HEK293T (cell line): ENCODE data around the gene WFS1.
A peak's percentile ranks its signal among the peaks of the same experiment; 100 is the strongest.

ENCODE experiments used
- CTCF ChIA-PET: fragments of 350-600 bp; formaldehyde crosslinking; extraction: SDS; loops from one replicate; lab custom pipeline; 2021; ENCODE audit warnings: antibody characterized with exemption, inconsistent platforms; lab: Yijun Ruan, JAX
- POLR2A ChIA-PET: fragments of 350-600 bp; formaldehyde crosslinking; extraction: SDS; loops from one replicate; lab custom pipeline; 2020; ENCODE audit warnings: antibody characterized with exemption, inconsistent platforms; lab: Yijun Ruan, JAX
- DNase-seq: peaks from one replicate; pipeline ENCODE4 v3.0.0; 2012; ENCODE audit warnings: mixed read lengths; ENCODE audit errors: extremely low spot score
- ARNT ChIP-seq: fragments of 450-650 bp; IDR thresholded peaks from 2 replicates; pipeline ENCODE4 v1.6.1; 2017; ENCODE audit warnings: mild to moderate bottlenecking
- BHLHE40 ChIP-seq: fragments of 450-650 bp; IDR thresholded peaks from 2 replicates; pipeline ENCODE4 v1.6.1; 2016; ENCODE audit warnings: mild to moderate bottlenecking, moderate library complexity, borderline replicate concordance
- CTBP1 ChIP-seq: fragments of 450-650 bp; IDR thresholded peaks from 2 replicates; pipeline ENCODE4 v1.6.1; 2016; ENCODE audit warnings: borderline replicate concordance
- ELF4 ChIP-seq: fragments of 450-650 bp; IDR thresholded peaks from 2 replicates; pipeline ENCODE4 v1.6.1; 2017; ENCODE audit warnings: antibody characterized with exemption
- FOXA1 ChIP-seq: fragments of 450-650 bp; IDR thresholded peaks from 2 replicates; pipeline ENCODE4 v1.6.1; 2016; ENCODE audit warnings: mild to moderate bottlenecking
- FOXK2 ChIP-seq: fragments of 450-650 bp; IDR thresholded peaks from 2 replicates; pipeline ENCODE4 v1.6.1; 2016; ENCODE audit warnings: mild to moderate bottlenecking
- FOXM1 ChIP-seq: fragments of 450-650 bp; IDR thresholded peaks from 2 replicates; pipeline ENCODE4 v1.6.1; 2017; ENCODE audit warnings: mild to moderate bottlenecking, borderline replicate concordance
- HDGF ChIP-seq: fragments of 450-650 bp; IDR thresholded peaks from 2 replicates; pipeline ENCODE4 v1.6.1; 2017; ENCODE audit warnings: antibody characterized with exemption, borderline replicate concordance
- L3MBTL2 ChIP-seq: fragments of 450-650 bp; conservative IDR thresholded peaks from 2 replicates; pipeline ENCODE4 v1.6.1; 2016; ENCODE audit warnings: mild to moderate bottlenecking
- LEF1 ChIP-seq: fragments of 450-650 bp; IDR thresholded peaks from 2 replicates; pipeline ENCODE4 v1.6.1; 2017; ENCODE audit warnings: mild to moderate bottlenecking, borderline replicate concordance
- NFRKB ChIP-seq: fragments of 450-650 bp; IDR thresholded peaks from 2 replicates; pipeline ENCODE4 v1.6.1; 2016; ENCODE audit warnings: mild to moderate bottlenecking, moderate library complexity
- SP1 ChIP-seq: fragments of 450-650 bp; IDR thresholded peaks from 2 replicates; pipeline ENCODE4 v1.6.1; 2017
- SUZ12 ChIP-seq: fragments of 450-650 bp; IDR thresholded peaks from 2 replicates; pipeline ENCODE4 v1.6.1; 2016; ENCODE audit warnings: mild to moderate bottlenecking
- TARDBP ChIP-seq: fragments of 450-650 bp; IDR thresholded peaks from 2 replicates; pipeline ENCODE4 v1.6.1; 2016
- ZNF384 ChIP-seq: fragments of 450-650 bp; IDR thresholded peaks from 2 replicates; pipeline ENCODE4 v1.6.1; 2016
- TF ChIP-seq, protein P1 (sequence below): fragments of 450-650 bp; IDR thresholded peaks from 2 replicates; pipeline ENCODE4 v1.6.1; 2016

The WFS1 gene

GRCh38 chr4:6269616-6270511 is at the start of gene WFS1:
WFS1 (plus strand) TSS chr4:6269850; CDS start chr4:6277456, 7,606 bp downstream.
- TF ChIP-seq SP1, result no peak
- TF ChIP-seq, protein P1, sequence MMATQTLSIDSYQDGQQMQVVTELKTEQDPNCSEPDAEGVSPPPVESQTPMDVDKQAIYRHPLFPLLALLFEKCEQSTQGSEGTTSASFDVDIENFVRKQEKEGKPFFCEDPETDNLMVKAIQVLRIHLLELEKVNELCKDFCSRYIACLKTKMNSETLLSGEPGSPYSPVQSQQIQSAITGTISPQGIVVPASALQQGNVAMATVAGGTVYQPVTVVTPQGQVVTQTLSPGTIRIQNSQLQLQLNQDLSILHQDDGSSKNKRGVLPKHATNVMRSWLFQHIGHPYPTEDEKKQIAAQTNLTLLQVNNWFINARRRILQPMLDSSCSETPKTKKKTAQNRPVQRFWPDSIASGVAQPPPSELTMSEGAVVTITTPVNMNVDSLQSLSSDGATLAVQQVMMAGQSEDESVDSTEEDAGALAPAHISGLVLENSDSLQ, result peak; percentile 99
- CTCF ChIA-PET, result interaction anchor here (0.6 to 1.0 kb wide), 2 partner anchors 19 to 62 kb away, joined by 3 read pairs; no protein-coding TSS in a partner anchor
- POLR2A ChIA-PET, result interaction anchor here (0.6 to 1.3 kb wide), 3 partner anchors 11 to 38 kb away, joined by 4 to 6 read pairs (median 4); no protein-coding TSS in a partner anchor
- peak; percentile 100 for DNase-seq

GRCh38 chr4:6221301-6221850 is 48.3 kb upstream of the WFS1 start:
- DNase-seq, result no peak
- TF ChIP-seq ARNT (peak; percentile 33; the same call in 1 of the 2 replicates), ELF4 (no peak)
- ChIA-PET POLR2A (no interaction called here), CTCF (interaction anchor here (0.6 to 1.7 kb wide), 2 partner anchors 110 to 111 kb away, joined by 3 to 5 read pairs; no protein-coding TSS in a partner anchor)

- no peak for TF ChIP-seq HDGF
- TF ChIP-seq L3MBTL2, result 0 out of 2 replicates have a peak, but pooled peaks have one; percentile 18
- TF ChIP-seq CTBP1, result no peak
- no peak for TF ChIP-seq ARNT
- TF ChIP-seq NFRKB, result no peak
- no peak for TF ChIP-seq BHLHE40
- ChIA-PET POLR2A (no interaction called here), CTCF (interaction anchor here (1.7 kb wide), 1 partner anchor 109 kb away, joined by 5 read pairs; no protein-coding TSS in a partner anchor)
- DNase-seq, result peak; percentile 94
Observed at GRCh38 chr4:6221851-6222760, 47.5 kb upstream of the WFS1 start.

DNA sequence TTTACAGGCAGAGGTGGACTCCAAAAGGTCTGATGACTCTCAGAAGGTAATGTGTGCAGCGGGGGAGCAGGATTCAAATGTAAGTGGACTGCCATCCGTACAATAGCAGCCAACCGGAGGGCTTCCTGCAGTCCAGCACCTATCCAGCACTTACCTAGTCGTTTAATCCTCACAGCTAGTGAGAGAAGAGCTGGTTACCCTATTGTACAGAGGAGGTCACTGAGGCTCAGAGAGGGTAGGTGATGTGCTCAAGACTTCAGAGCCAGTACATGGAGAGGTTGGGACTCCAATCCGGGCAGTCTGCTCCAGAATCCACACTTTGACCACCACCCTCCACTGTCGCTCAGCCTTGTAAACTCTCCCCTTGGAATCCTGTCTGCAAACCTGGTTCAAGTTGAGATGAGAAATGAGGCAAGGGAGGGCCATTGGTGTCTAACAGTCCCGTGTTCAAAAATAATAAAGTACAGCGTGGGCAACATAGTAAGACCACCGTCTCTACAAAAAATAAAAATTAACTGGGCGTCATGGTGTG is 46.8 kb upstream of the WFS1 start:
- TF ChIP-seq ARNT, result no peak
- TF ChIP-seq, protein P1, result peak; percentile 72
- peak; percentile 69 for DNase-seq
- POLR2A ChIA-PET, result no interaction called here
- CTCF ChIA-PET, result no interaction called here

DNA sequence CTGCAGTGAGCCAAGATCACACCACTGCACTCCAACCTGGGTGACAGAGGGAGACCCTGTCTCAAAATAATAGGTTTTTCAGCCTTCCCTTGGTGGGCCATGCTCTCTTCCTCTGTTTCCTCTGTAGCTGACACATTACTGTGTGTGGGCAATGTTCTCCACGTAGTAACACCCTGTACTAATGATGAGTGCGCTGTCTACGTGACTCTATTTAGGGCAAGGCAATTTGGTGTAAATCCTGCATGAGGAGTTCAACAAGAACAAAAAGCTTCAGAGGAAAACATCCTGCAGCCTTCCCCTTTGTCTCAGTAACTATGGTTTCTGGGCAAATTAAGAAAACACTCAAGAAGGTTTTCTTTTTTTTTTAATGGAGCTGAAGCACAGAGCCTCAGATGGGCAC is 44.9 kb upstream of the WFS1 start:
- ChIA-PET CTCF (interaction anchor here (0.6 kb wide), 1 partner anchor 13 kb away, joined by 3 read pairs; no protein-coding TSS in a partner anchor), POLR2A (no interaction called here)
- no peak for TF ChIP-seq HDGF
- no peak for TF ChIP-seq FOXA1
- TF ChIP-seq NFRKB, result no peak
- no peak for TF ChIP-seq SP1
- TF ChIP-seq, protein P1, result no peak
- no peak for TF ChIP-seq LEF1
- TF ChIP-seq BHLHE40, result no peak
- TF ChIP-seq ARNT, result no peak
- no peak for TF ChIP-seq SUZ12
- no peak for TF ChIP-seq ZNF384
- TF ChIP-seq L3MBTL2, result no peak
- no peak for TF ChIP-seq TARDBP
- TF ChIP-seq ELF4, result no peak
- no peak for TF ChIP-seq FOXK2
- TF ChIP-seq CTBP1, result no peak
- no peak for TF ChIP-seq FOXM1
- DNase-seq, result no peak

GRCh38 chr4:6225469-6225868 is 44.2 kb upstream of the WFS1 start:
- CTCF ChIA-PET, result interaction anchor here (0.6 kb wide), 1 partner anchor 14 kb away, joined by 3 read pairs; no protein-coding TSS in a partner anchor
- DNase-seq, result peak; percentile 48
- POLR2A ChIA-PET, result no interaction called here
- TF ChIP-seq FOXM1, result no peak
